Measurements from ENCODE around the gene TBL1X. TPM values are rescaled to one million over a fixed set of nuclear protein-coding genes. Genes with fewer than 3 reads are reported as not detected.

TBL1X gene
- total RNA-seq, 1 experiment from 2014 or later, result 17.6 TPM

- Histone ChIP-seq H3K79me2 (ENCODE audit: low read depth) (no peaks in the 10 kb centered on the region), H3K4me3 (no peak overlapping the region), H3K4me1 (replicated peaks; ENCODE audit: insufficient read depth) (no peaks in the 10 kb centered on the region), H2AFZ (no peak overlapping the region), H4K20me1 (ENCODE audit: insufficient read depth) (no peaks in the 10 kb centered on the region), H3K4me2 (no peak overlapping the region), H3K27me3 (ENCODE audit: insufficient read depth, low read depth) (peaks cover 6% of the 10 kb centered on the region; the same call in 1 of the 2 replicates), H3K9me2 (ENCODE audit: insufficient read depth) (no peaks in the 10 kb centered on the region), H3F3A (ENCODE audit: insufficient read depth, low read depth) (no peaks in the 10 kb centered on the region), H3K27ac (no peak overlapping the region), H3K9me3 (ENCODE audit: insufficient read depth, low read depth) (no peaks in the 10 kb centered on the region; the same call in 1 of the 2 replicates), H3K36me3 (ENCODE audit: low read depth) (no peaks in the 10 kb centered on the region)
- intact Hi-C loops (cut with micrococcal nuclease; ENCODE audit: unreplicated experiment), result no loop called here
- CTCF ChIA-PET, result no interaction called here
- TF ChIP-seq EZH2 (IDR thresholded peaks at IDR 0.05; ENCODE audit: low read depth), result no peak
- no TSS peak for BruUV-seq (replicated peaks)
- POLR2A ChIA-PET (ENCODE audit: unreplicated experiment), result no interaction called here
- no peak for DNase-seq
Measured at GRCh38 chrX:9729171-9729885, 264.5 kb downstream of the TBL1X start.

GRCh38 chrX:9730078-9730477 lies 265.2 kb downstream of the TBL1X start:
- Histone ChIP-seq H3K27me3 (ENCODE audit: insufficient read depth, low read depth) (peaks cover 10% of the 10 kb centered on the region; the same call in 1 of the 2 replicates), H3K27ac (no peak overlapping the region), H4K20me1 (ENCODE audit: insufficient read depth) (no peaks in the 10 kb centered on the region), H3K36me3 (ENCODE audit: low read depth) (no peaks in the 10 kb centered on the region), H3K9me3 (ENCODE audit: insufficient read depth, low read depth) (no peaks in the 10 kb centered on the region; the same call in 1 of the 2 replicates), H3F3A (ENCODE audit: insufficient read depth, low read depth) (no peaks in the 10 kb centered on the region), H3K79me2 (ENCODE audit: low read depth) (no peaks in the 10 kb centered on the region), H3K4me3 (no peak overlapping the region), H3K4me1 (replicated peaks; ENCODE audit: insufficient read depth) (no peaks in the 10 kb centered on the region), H2AFZ (no peak overlapping the region), H3K9me2 (ENCODE audit: insufficient read depth) (no peaks in the 10 kb centered on the region), H3K4me2 (no peak overlapping the region)
- CTCF ChIA-PET, result no interaction called here
- intact Hi-C loops (cut with micrococcal nuclease; ENCODE audit: unreplicated experiment), result no loop called here
- no peak for DNase-seq
- POLR2A ChIA-PET (ENCODE audit: unreplicated experiment), result no interaction called here
- no peak for TF ChIP-seq EZH2 (IDR thresholded peaks at IDR 0.05; ENCODE audit: low read depth)
- TF ChIP-seq CTCF (conservative IDR thresholded peaks at IDR 0.05), result no peak
- BruUV-seq (replicated peaks), result no TSS peak

- POLR2A ChIA-PET (ENCODE audit: unreplicated experiment), result no interaction called here
- CTCF ChIA-PET, result no interaction called here
- intact Hi-C loops (cut with micrococcal nuclease; ENCODE audit: unreplicated experiment), result no loop called here
Measured at GRCh38 chrX:9730752-9731151, 265.9 kb downstream of the TBL1X start.

GRCh38 chrX:9737363-9737762 lies 272.5 kb downstream of the TBL1X start:
- no peak overlapping the region for H3K4me3 ChIP-seq
- no peak overlapping the region for H3K4me2 ChIP-seq
- no peaks in the 10 kb centered on the region for H3F3A ChIP-seq (ENCODE audit: insufficient read depth, low read depth)
- ChIA-PET POLR2A (ENCODE audit: unreplicated experiment) (no interaction called here), CTCF (no interaction called here)
- H3K79me2 ChIP-seq (ENCODE audit: low read depth), result no peaks in the 10 kb centered on the region
- no peak overlapping the region for H3K27ac ChIP-seq
- H2AFZ ChIP-seq, result no peak overlapping the region
- peaks cover 24% of the 10 kb centered on the region for H3K27me3 ChIP-seq (ENCODE audit: insufficient read depth, low read depth)
- no peaks in the 10 kb centered on the region for H3K9me3 ChIP-seq (ENCODE audit: insufficient read depth, low read depth)
- TF ChIP-seq EZH2 (IDR thresholded peaks at IDR 0.05; ENCODE audit: low read depth) (no peak), CTCF (conservative IDR thresholded peaks at IDR 0.05) (no peak)
- no peaks in the 10 kb centered on the region for H3K36me3 ChIP-seq (ENCODE audit: low read depth)
- no TSS peak for BruUV-seq (replicated peaks)
- intact Hi-C loops (cut with micrococcal nuclease; ENCODE audit: unreplicated experiment), result no loop called here
- H3K4me1 ChIP-seq (replicated peaks; ENCODE audit: insufficient read depth), result no peaks in the 10 kb centered on the region
- no peak for DNase-seq
- no peaks in the 10 kb centered on the region for H4K20me1 ChIP-seq (ENCODE audit: insufficient read depth)
- no peaks in the 10 kb centered on the region for H3K9me2 ChIP-seq (ENCODE audit: insufficient read depth)

More at GRCh38 chrX:9730752-9731151, 265.9 kb downstream of the TBL1X start:
- Histone ChIP-seq H3K27ac (no peak overlapping the region), H3K4me2 (no peak overlapping the region), H3K79me2 (ENCODE audit: low read depth) (no peaks in the 10 kb centered on the region), H3K4me1 (replicated peaks; ENCODE audit: insufficient read depth) (no peaks in the 10 kb centered on the region), H2AFZ (no peak overlapping the region), H4K20me1 (ENCODE audit: insufficient read depth) (no peaks in the 10 kb centered on the region), H3K9me3 (ENCODE audit: insufficient read depth, low read depth) (no peaks in the 10 kb centered on the region; the same call in 1 of the 2 replicates), H3F3A (ENCODE audit: insufficient read depth, low read depth) (no peaks in the 10 kb centered on the region), H3K4me3 (no peak overlapping the region), H3K36me3 (ENCODE audit: low read depth) (no peaks in the 10 kb centered on the region), H3K9me2 (ENCODE audit: insufficient read depth) (no peaks in the 10 kb centered on the region), H3K27me3 (ENCODE audit: insufficient read depth, low read depth) (peaks cover 10% of the 10 kb centered on the region; the same call in 1 of the 2 replicates)
- no TSS peak for BruUV-seq (replicated peaks)
- DNase-seq, result no peak
- no peak for TF ChIP-seq EZH2 (IDR thresholded peaks at IDR 0.05; ENCODE audit: low read depth)

Measured in PC-9 (cell line).